ENCODE data around the gene TMEM37.

TMEM37 gene

GRCh38 chr2:119423108-119423444 lies 8.6 kb upstream of the TMEM37 start:
- no peak for TF ChIP-seq CTCF (IDR thresholded peaks at IDR 0.05; ENCODE audit: low read depth, low read length, missing control alignments)
- no peak overlapping the region for H3K4me3 ChIP-seq (replicated peaks; ENCODE audit: low read depth, low read length)
- no peak for DNase-seq (ENCODE audit: extremely low read depth, low read depth)

- TF ChIP-seq CTCF (IDR thresholded peaks at IDR 0.05; ENCODE audit: low read depth, low read length, missing control alignments), result no peak
- H3K4me3 ChIP-seq (replicated peaks; ENCODE audit: low read depth, low read length), result no peak overlapping the region
- no peak for DNase-seq (ENCODE audit: extremely low read depth, low read depth)
These were observed 7.8 kb upstream of the TMEM37 start for GRCh38 chr2:119423811-119424210.

- no peak overlapping the region for H3K4me3 ChIP-seq (replicated peaks; ENCODE audit: low read depth, low read length)
- no peak for DNase-seq (ENCODE audit: extremely low read depth, low read depth)
- TF ChIP-seq CTCF (IDR thresholded peaks at IDR 0.05; ENCODE audit: low read depth, low read length, missing control alignments), result no peak
These were observed 7.2 kb upstream of the TMEM37 start for GRCh38 chr2:119424284-119425118.

- no peak for TF ChIP-seq CTCF (IDR thresholded peaks at IDR 0.05; ENCODE audit: low read depth, low read length, missing control alignments)
- DNase-seq (ENCODE audit: extremely low read depth, low read depth), result no peak
- no peak overlapping the region for H3K4me3 ChIP-seq (replicated peaks; ENCODE audit: low read depth, low read length)
These were observed 6.6 kb upstream of the TMEM37 start for GRCh38 chr2:119425119-119425405.

- DNase-seq (ENCODE audit: extremely low read depth, low read depth), result no peak
- H3K4me3 ChIP-seq (replicated peaks; ENCODE audit: low read depth, low read length), result no peak overlapping the region
- TF ChIP-seq CTCF (IDR thresholded peaks at IDR 0.05; ENCODE audit: low read depth, low read length, missing control alignments), result no peak
These were observed 5.8 kb upstream of the TMEM37 start for GRCh38 chr2:119425620-119426395.

GRCh38 chr2:119426396-119426675 lies 5.3 kb upstream of the TMEM37 start:
- TF ChIP-seq CTCF (IDR thresholded peaks at IDR 0.05; ENCODE audit: low read depth, low read length, missing control alignments), result no peak
- no peak overlapping the region for H3K4me3 ChIP-seq (replicated peaks; ENCODE audit: low read depth, low read length)
- no peak for DNase-seq (ENCODE audit: extremely low read depth, low read depth)

Measured in HFF-Myc (cell line).